ENCODE results near the gene MARK3.

MARK3 gene

GRCh38 chr14:103385152-103385928, at the start of gene MARK3:
Gene MARK3 (plus strand): TSS chr14:103385415. CDS start chr14:103386030, 615 bp downstream.
- peak within 1 kb of the TSS; percentile 97 to 100 (median 99) for H3K4me3 Mint-ChIP-seq
- peaks cover 10% of the 10 kb centered on the region for H3K27me3 Mint-ChIP-seq (ENCODE audit: low read depth)
- H3K4me1 Mint-ChIP-seq = peaks cover 11% of the 10 kb centered on the region
- peak within 1 kb of the TSS; percentile 98 to 99 (median 98) for H3K27ac Mint-ChIP-seq
- peaks cover 3% of the 10 kb centered on the region for H3K36me3 Mint-ChIP-seq (ENCODE audit: low read depth)
- no peaks in the 10 kb centered on the region for H3K9me3 Mint-ChIP-seq
- TF ChIP-seq CTCF (IDR thresholded peaks at IDR 0.05; ENCODE audit: unreplicated experiment in 3 of 3) = peak in 1 of 3 experiments; percentile 7

- Mint-ChIP-seq H3K36me3 (ENCODE audit: low read depth) (peaks cover 62% of the 10 kb centered on the region), H3K27ac (peak overlapping the region; percentile 86 to 100 (median 99)), H3K9me3 (no peaks in the 10 kb centered on the region), H3K27me3 (ENCODE audit: low read depth) (no peaks in the 10 kb centered on the region), H3K4me3 (peak overlapping the region; percentile 94 to 99 (median 99)), H3K4me1 (peaks cover 32% of the 10 kb centered on the region)
- TF ChIP-seq CTCF (IDR thresholded peaks at IDR 0.05; ENCODE audit: unreplicated experiment in 3 of 3) = no peak
Observed at GRCh38 chr14:103336191-103336590, 49.0 kb upstream of the MARK3 start.

GRCh38 chr14:103337794-103338193, 47.4 kb upstream of the MARK3 start:
- no peaks in the 10 kb centered on the region for H3K27me3 Mint-ChIP-seq (ENCODE audit: low read depth)
- peaks cover 21% of the 10 kb centered on the region for H3K4me1 Mint-ChIP-seq
- peak overlapping the region in 1 of 3 experiments; percentile 54 for H3K27ac Mint-ChIP-seq
- TF ChIP-seq CTCF (IDR thresholded peaks at IDR 0.05; ENCODE audit: unreplicated experiment in 3 of 3) = no peak
- peaks cover 78% of the 10 kb centered on the region for H3K36me3 Mint-ChIP-seq (ENCODE audit: low read depth)
- peak overlapping the region in 2 of 3 experiments; percentile 28 to 30 for H3K4me3 Mint-ChIP-seq
- no peaks in the 10 kb centered on the region for H3K9me3 Mint-ChIP-seq

GRCh38 chr14:103339561-103339960, 45.7 kb upstream of the MARK3 start:
- no peak for TF ChIP-seq CTCF (IDR thresholded peaks at IDR 0.05; ENCODE audit: unreplicated experiment in 3 of 3)
- Mint-ChIP-seq H3K27me3 (ENCODE audit: low read depth) (no peaks in the 10 kb centered on the region), H3K9me3 (no peaks in the 10 kb centered on the region), H3K36me3 (ENCODE audit: low read depth) (peaks cover 96% of the 10 kb centered on the region), H3K4me1 (peaks cover 21% of the 10 kb centered on the region), H3K4me3 (no peak overlapping the region), H3K27ac (no peak overlapping the region)

GRCh38 chr14:103340480-103341212, 44.6 kb upstream of the MARK3 start:
- Mint-ChIP-seq H3K27me3 (ENCODE audit: low read depth) (no peaks in the 10 kb centered on the region), H3K4me3 (no peak overlapping the region), H3K27ac (peak overlapping the region in 1 of 3 experiments; percentile 44), H3K4me1 (peaks cover 15% of the 10 kb centered on the region), H3K9me3 (no peaks in the 10 kb centered on the region), H3K36me3 (ENCODE audit: low read depth) (peaks cover 98% of the 10 kb centered on the region)
- no peak for TF ChIP-seq CTCF (IDR thresholded peaks at IDR 0.05; ENCODE audit: unreplicated experiment in 3 of 3)

All from nephron (organoid).